Keratinocyte (primary cell): ENCODE results near the gene PAPPA2. TPM values are rescaled to one million over a fixed set of nuclear protein-coding genes. Genes with fewer than 3 reads are reported as not detected.

Source experiments
- DNase-seq: peaks from one replicate; pipeline ENCODE4 v3.0.0-alpha.2; 2011; ENCODE audit warnings: low read depth, missing footprints, low spot score
- FAIRE-seq: peaks from 2 replicates; lab custom pipeline; 2011; peaks lifted over from hg19 to GRCh38; lab: Jason Lieb, UNC
- H2AFZ ChIP-seq: 2 replicates; pipeline ENCODE4 v1.6.0; 2012; ENCODE audit warnings: low read length, control low read depth, inconsistent platforms; ENCODE audit not compliant: control insufficient read depth
- H3K27ac ChIP-seq: 2 replicates; pipeline ENCODE4 v1.5.1; 2011; ENCODE audit warnings: low read length; ENCODE audit not compliant: control insufficient read depth, insufficient read depth
- H3K27me3 ChIP-seq: 3 replicates; pipeline ENCODE4 v1.6.0; 2011; ENCODE audit warnings: low read length; ENCODE audit not compliant: control insufficient read depth, insufficient read depth; ENCODE audit errors: extremely low read depth
- H3K36me3 ChIP-seq, 2 experiments: 2 replicates in 1 of 2; 3 replicates in 1 of 2; pipeline ENCODE4 v1.5.1; 2011; ENCODE audit warnings: low read length in 2 of 2, mild to moderate bottlenecking in 1 of 2; ENCODE audit not compliant: control insufficient read depth in 2 of 2, insufficient read depth in 2 of 2; ENCODE audit errors: extremely low read depth in 1 of 2
- H3K4me1 ChIP-seq: 3 replicates; pipeline ENCODE4 v1.5.1; 2011; ENCODE audit warnings: low read length; ENCODE audit not compliant: control insufficient read depth, insufficient read depth; ENCODE audit errors: extremely low read depth
- H3K4me2 ChIP-seq: 3 replicates; pipeline ENCODE4 v1.6.0; 2011; ENCODE audit warnings: low read depth, low read length; ENCODE audit not compliant: control insufficient read depth, insufficient read depth; ENCODE audit errors: extremely low read depth
- H3K4me3 ChIP-seq, 3 experiments: fragments of 200-600 bp in 1 of 3; sonication (generic) in 1 of 3; 2 replicates in 2 of 3; 3 replicates in 1 of 3; pipeline ENCODE4 v1.5.1; 2011 to 2016; ENCODE audit warnings: low read length in 3 of 3, mild to moderate bottlenecking in 3 of 3, control low read depth in 2 of 3, inconsistent platforms in 1 of 3, low read depth in 1 of 3, mixed read lengths in 1 of 3, mixed run types in 1 of 3, moderate library complexity in 1 of 3; ENCODE audit not compliant: control insufficient read depth in 2 of 3, insufficient read depth in 2 of 3; ENCODE audit errors: extremely low read depth in 1 of 3
- H3K79me2 ChIP-seq: 2 replicates; pipeline ENCODE4 v1.6.0; 2012; ENCODE audit warnings: low read length; ENCODE audit not compliant: control insufficient read depth, insufficient read depth
- H3K9ac ChIP-seq: 3 replicates; pipeline ENCODE4 v1.6.0; 2011; ENCODE audit warnings: low read length; ENCODE audit not compliant: control insufficient read depth, insufficient read depth; ENCODE audit errors: extremely low read depth
- H3K9me1 ChIP-seq: 3 replicates; pipeline ENCODE4 v1.6.0; 2011; ENCODE audit warnings: low read length; ENCODE audit not compliant: control insufficient read depth, insufficient read depth; ENCODE audit errors: extremely low read depth
- H3K9me3 ChIP-seq: 2 replicates; pipeline ENCODE4 v1.5.1; 2012; ENCODE audit warnings: low read depth, low read length; ENCODE audit not compliant: control insufficient read depth
- H4K20me1 ChIP-seq: 3 replicates; pipeline ENCODE4 v1.6.0; 2011; ENCODE audit warnings: low read length; ENCODE audit not compliant: control insufficient read depth, insufficient read depth; ENCODE audit errors: extremely low read depth
- EZH2 ChIP-seq: IDR thresholded peaks from one replicate; pipeline ENCODE4 v1.6.1; 2012; ENCODE audit warnings: inconsistent platforms, mild to moderate bottlenecking, low read length, moderate library complexity
- dilution Hi-C: fragments of 300-500 bp; cut with MboI; formaldehyde crosslinking; loops from one replicate; pipeline ENCODE4 v1.7.0; 2020; ENCODE audit warnings: low sequenced_read_pairs; ENCODE audit not compliant: extremely low pct_ligation_motif_present
- polyA plus RNA-seq, 5 experiments: library from polyadenylated mRNA; depleted of rRNA in 3 of 5; stranded (reverse) in 3 of 5; stranded (forward) in 1 of 5; unstranded in 1 of 5; fragments of >200 nt; gene quantifications; 1 replicate in 1 of 5; 2 replicates in 3 of 5; 3 replicates in 1 of 5; pipeline versions ENCODE4 v1.2.1 to v1.2.3, GENCODE V29; 2011 to 2012; ENCODE audit warnings: missing spikeins in 2 of 5, low read depth in 1 of 5, low replicate concordance in 1 of 5
- TF ChIP-seq, protein P1 (sequence below), 3 experiments: IDR thresholded peaks in 1 of 3; conservative IDR thresholded peaks in 1 of 3; optimal IDR thresholded peaks in 1 of 3; 2 replicates in 2 of 3; 3 replicates in 1 of 3; pipeline versions ENCODE3 to v1.5.1; 2011; ENCODE audit warnings: low read length in 3 of 3, mild to moderate bottlenecking in 3 of 3, moderate library complexity in 2 of 3, control low read depth in 1 of 3, inconsistent platforms in 1 of 3; ENCODE audit not compliant: insufficient read depth in 2 of 3; ENCODE audit errors: extremely low read depth in 1 of 3

The PAPPA2 gene
- polyA plus RNA-seq, 1 donor (not counting 4 experiments of a cell fraction or from before 2014, with no cell fraction given) = 0.07 TPM

DNA sequence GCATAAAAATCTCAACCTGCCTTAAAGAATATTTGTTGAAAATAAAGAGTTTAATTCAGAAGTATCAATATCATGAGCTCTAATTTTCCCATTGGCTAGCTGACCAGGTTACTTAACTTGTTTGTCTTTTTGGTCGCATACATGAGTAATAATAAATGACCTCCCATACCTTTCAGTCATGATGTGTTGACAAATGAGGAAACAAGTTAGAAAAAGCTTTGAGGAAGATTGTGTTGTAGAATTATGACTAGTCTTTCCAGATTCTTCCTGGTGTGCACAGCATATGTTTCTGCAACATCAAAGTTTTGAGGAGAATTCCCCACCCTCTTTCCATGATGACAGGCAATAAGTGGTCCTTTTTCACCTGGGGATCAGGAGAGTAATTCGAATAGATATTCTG is 17.6 kb upstream of the PAPPA2 start:
- no peak overlapping the region for H2AFZ ChIP-seq
- H3K9ac ChIP-seq = no peak overlapping the region
- H3K4me1 ChIP-seq = peaks cover 12% of the 10 kb centered on the region
- no peaks in the 10 kb centered on the region for H3K9me1 ChIP-seq
- H4K20me1 ChIP-seq = no peaks in the 10 kb centered on the region
- H3K4me3 ChIP-seq = no peak overlapping the region
- TF ChIP-seq, protein P1, sequence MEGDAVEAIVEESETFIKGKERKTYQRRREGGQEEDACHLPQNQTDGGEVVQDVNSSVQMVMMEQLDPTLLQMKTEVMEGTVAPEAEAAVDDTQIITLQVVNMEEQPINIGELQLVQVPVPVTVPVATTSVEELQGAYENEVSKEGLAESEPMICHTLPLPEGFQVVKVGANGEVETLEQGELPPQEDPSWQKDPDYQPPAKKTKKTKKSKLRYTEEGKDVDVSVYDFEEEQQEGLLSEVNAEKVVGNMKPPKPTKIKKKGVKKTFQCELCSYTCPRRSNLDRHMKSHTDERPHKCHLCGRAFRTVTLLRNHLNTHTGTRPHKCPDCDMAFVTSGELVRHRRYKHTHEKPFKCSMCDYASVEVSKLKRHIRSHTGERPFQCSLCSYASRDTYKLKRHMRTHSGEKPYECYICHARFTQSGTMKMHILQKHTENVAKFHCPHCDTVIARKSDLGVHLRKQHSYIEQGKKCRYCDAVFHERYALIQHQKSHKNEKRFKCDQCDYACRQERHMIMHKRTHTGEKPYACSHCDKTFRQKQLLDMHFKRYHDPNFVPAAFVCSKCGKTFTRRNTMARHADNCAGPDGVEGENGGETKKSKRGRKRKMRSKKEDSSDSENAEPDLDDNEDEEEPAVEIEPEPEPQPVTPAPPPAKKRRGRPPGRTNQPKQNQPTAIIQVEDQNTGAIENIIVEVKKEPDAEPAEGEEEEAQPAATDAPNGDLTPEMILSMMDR (optimal IDR thresholded peaks at IDR 0.05 in 1 of 3, IDR thresholded peaks at IDR 0.05 in 1 of 3, conservative IDR thresholded peaks at IDR 0.05 in 1 of 3; ENCODE audit: extremely low read depth in 1 of 3, insufficient read depth in 2 of 3, low read length in 3 of 3) = no peak
- no peak for TF ChIP-seq EZH2
- H3K36me3 ChIP-seq = no peaks in the 10 kb centered on the region
- dilution Hi-C loops = no loop called here
- no peaks in the 10 kb centered on the region for H3K9me3 ChIP-seq
- H3K4me2 ChIP-seq = no peak overlapping the region
- FAIRE-seq (no peak), DNase-seq (no peak)
- no peaks in the 10 kb centered on the region for H3K27me3 ChIP-seq
- no peaks in the 10 kb centered on the region for H3K79me2 ChIP-seq
- no peak overlapping the region for H3K27ac ChIP-seq

DNA sequence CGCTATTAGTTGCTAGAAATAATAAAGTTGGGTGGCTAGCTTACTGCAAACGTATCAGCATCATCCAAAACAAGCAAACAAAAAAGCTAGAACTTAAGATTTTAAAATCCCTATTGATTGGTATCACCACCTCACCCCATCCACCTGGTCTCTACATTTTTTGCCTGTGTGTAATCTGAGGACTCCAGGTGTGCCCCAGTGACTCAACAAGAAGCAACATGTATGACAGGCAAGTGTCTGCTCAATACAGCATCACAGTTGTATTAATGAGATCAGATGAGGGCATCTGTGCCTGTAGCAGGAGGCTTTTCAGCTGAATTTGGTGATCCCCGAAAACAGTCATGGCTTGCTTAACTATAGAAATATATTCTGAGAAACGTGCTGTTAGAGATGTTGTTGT is 14.6 kb upstream of the PAPPA2 start:
- no peaks in the 10 kb centered on the region for H3K27me3 ChIP-seq
- H3K27ac ChIP-seq = peak overlapping the region; percentile 32
- H3K9me1 ChIP-seq = no peaks in the 10 kb centered on the region
- FAIRE-seq (peak; percentile 53), DNase-seq (peak; percentile 58)
- H2AFZ ChIP-seq = peak overlapping the region; percentile 5
- H3K9me3 ChIP-seq = no peaks in the 10 kb centered on the region
- peak overlapping the region; percentile 16 for H3K4me2 ChIP-seq
- dilution Hi-C loops = no loop called here
- H4K20me1 ChIP-seq = no peaks in the 10 kb centered on the region
- TF ChIP-seq, protein P1 (optimal IDR thresholded peaks at IDR 0.05 in 1 of 3, IDR thresholded peaks at IDR 0.05 in 1 of 3, conservative IDR thresholded peaks at IDR 0.05 in 1 of 3; ENCODE audit: extremely low read depth in 1 of 3, insufficient read depth in 2 of 3, low read length in 3 of 3) = no peak
- no peak for TF ChIP-seq EZH2
- no peaks in the 10 kb centered on the region for H3K36me3 ChIP-seq
- H3K79me2 ChIP-seq = no peaks in the 10 kb centered on the region
- H3K4me1 ChIP-seq = peaks cover 14% of the 10 kb centered on the region
- no peak overlapping the region for H3K9ac ChIP-seq
- H3K4me3 ChIP-seq = no peak overlapping the region
